T-cell (primary cell): ENCODE results near the gene TTLL1. TPM values are rescaled to one million over a fixed set of nuclear protein-coding genes. Genes with fewer than 3 reads are reported as not detected.

Experiments
- ATAC-seq, 4 experiments: fragments of 200-7000 bp in 3 of 4; fragments of 150-1000 bp in 1 of 4; cut with Tn5 transposase; replicated peaks in 1 of 4; 1 replicate in 3 of 4; 2 replicates in 1 of 4; pipeline ENCODE4 v1.10.0; 2021; ENCODE audit warnings: moderate library complexity in 3 of 4, mild to moderate bottlenecking in 2 of 4, moderate number of reproducible peaks in 1 of 4
- CTCF ChIA-PET, 2 donors: fragments of 300-600 bp; sonication (Branson Sonifier 250); formaldehyde crosslinking; loops; one replicate each; lab custom pipeline; 2022; ENCODE audit warnings: antibody characterized with exemption in 2 of 2; lab: Charles Lee
- POLR2A ChIA-PET, 2 donors: fragments of 300-600 bp; sonication (Branson Sonifier 250); formaldehyde crosslinking; loops; one replicate each; lab custom pipeline; 2022; ENCODE audit warnings: antibody characterized with exemption in 2 of 2; lab: Charles Lee
- DNase-seq, 35 experiments: peaks; one replicate each; pipeline versions ENCODE4 v3.0.0 to v3.0.0-alpha.2; 2013 to 2023
- H3K27ac ChIP-seq: one replicate; pipeline ENCODE4 v1.5.1; 2013; ENCODE audit warnings: low read length
- H3K27me3 ChIP-seq, 2 experiments: replicated peaks in 1 of 2; 1 replicate in 1 of 2; 2 replicates in 1 of 2; pipeline versions ENCODE4 v1.6.1 to v1.7.0; 2013; ENCODE audit warnings: low read length in 1 of 2, mixed read lengths in 1 of 2; ENCODE audit not compliant: control insufficient read depth in 2 of 2, insufficient read depth in 2 of 2; ENCODE audit errors: extremely low read depth in 1 of 2
- H3K36me3 ChIP-seq, 2 donors: 1 replicate in 1 of 2; 2 replicates in 1 of 2; pipeline versions ENCODE4 v1.6.1 to v1.7.0; 2013; ENCODE audit warnings: low read length in 1 of 2; ENCODE audit not compliant: control insufficient read depth in 2 of 2, insufficient read depth in 1 of 2; ENCODE audit errors: extremely low read depth in 1 of 2
- H3K4me1 ChIP-seq, 2 experiments: 1 replicate in 1 of 2; 2 replicates in 1 of 2; pipeline versions ENCODE4 v1.6.1 to v1.7.0; 2013; ENCODE audit warnings: low read length in 2 of 2, mixed read lengths in 1 of 2; ENCODE audit not compliant: insufficient read depth in 2 of 2, control insufficient read depth in 1 of 2; ENCODE audit errors: extremely low read depth in 1 of 2
- H3K4me3 ChIP-seq, 2 donors: 1 replicate in 1 of 2; 2 replicates in 1 of 2; pipeline versions ENCODE4 v1.5.1 to v1.7.0; 2013; ENCODE audit warnings: mild to moderate bottlenecking in 2 of 2, low read length in 1 of 2, moderate library complexity in 1 of 2; ENCODE audit not compliant: control insufficient read depth in 1 of 2; ENCODE audit errors: extremely low read depth in 1 of 2
- H3K9me3 ChIP-seq: 2 replicates; pipeline ENCODE4 v1.7.0; 2013
- H3K27ac Mint-ChIP-seq, 2 donors: one replicate each; pipeline ENCODE4 v1.8.0; 2020 to 2021; ENCODE audit warnings: mild to moderate bottlenecking in 2 of 2, mixed read lengths in 2 of 2
- H3K27me3 Mint-ChIP-seq, 2 donors: one replicate each; pipeline ENCODE4 v1.8.0; 2021 to 2022; ENCODE audit warnings: mixed read lengths in 2 of 2
- H3K36me3 Mint-ChIP-seq: one replicate; pipeline ENCODE4 v1.8.0; 2021; ENCODE audit warnings: mixed read lengths
- H3K4me1 Mint-ChIP-seq, 3 donors: one replicate each; pipeline ENCODE4 v1.8.0; 2020 to 2022; ENCODE audit warnings: mixed read lengths in 3 of 3, mild to moderate bottlenecking in 1 of 3
- H3K4me3 Mint-ChIP-seq, 3 donors: one replicate each; pipeline ENCODE4 v1.8.0; 2020 to 2022; ENCODE audit warnings: mild to moderate bottlenecking in 3 of 3, mixed read lengths in 3 of 3, moderate library complexity in 3 of 3
- H3K9me3 Mint-ChIP-seq, 3 donors: one replicate each; pipeline ENCODE4 v1.8.0; 2020 to 2022; ENCODE audit warnings: mixed read lengths in 3 of 3
- WGBS: methylation state at CpG from one replicate; pipeline ENCODE4 v1.1.5; 2013; ENCODE audit warnings: missing lambda C conversion rate; ENCODE audit not compliant: insufficient coverage; 5-methylcytosine and 5-hydroxymethylcytosine counted together
- total RNA-seq, 35 experiments: library from RNA in 6 of 35; stranded (reverse) in 6 of 35; fragments of 120-200 nt in 1 of 35; gene quantifications; one replicate each; pipeline versions ENCODE4 v1.2.1 to v1.2.4 and lab custom pipeline; 2013 to 2026

The TTLL1 gene
- total RNA-seq, 5 donors from 2014 or later (not counting 1 experiment from before 2014, with no cell fraction given), result 5.6 to 9.0 (median 6.9) TPM

DNA sequence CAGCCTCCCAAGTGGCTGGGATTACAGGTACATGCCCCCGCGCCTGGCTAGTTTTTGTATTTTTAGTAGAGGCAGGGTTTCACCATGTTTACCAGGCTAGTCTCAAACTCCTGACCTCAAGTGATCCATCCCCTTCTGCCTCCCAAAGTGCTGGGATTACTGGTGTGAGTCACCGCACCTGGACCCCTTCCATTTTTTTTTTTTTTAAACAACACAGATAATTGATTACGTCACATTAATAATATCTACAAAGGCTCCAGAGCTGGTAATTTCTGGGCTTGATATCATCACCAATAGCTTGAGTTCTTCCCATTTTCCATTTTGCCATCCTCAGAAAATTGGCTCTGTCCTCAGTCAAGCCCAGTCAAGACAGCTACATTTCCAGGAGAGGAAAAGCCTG is 7.2 kb downstream of the TTLL1 start:
- H3K4me1 ChIP-seq, result peaks cover 0 to 21% of the 10 kb centered on the region in 2 experiments
- CTCF ChIA-PET, result interaction anchor here in 1 of 2 donors (0.5 kb wide), 1 partner anchor 11 kb away, joined by 4 read pairs; no protein-coding TSS in a partner anchor
- no peak overlapping the region for H3K27ac Mint-ChIP-seq

DNA sequence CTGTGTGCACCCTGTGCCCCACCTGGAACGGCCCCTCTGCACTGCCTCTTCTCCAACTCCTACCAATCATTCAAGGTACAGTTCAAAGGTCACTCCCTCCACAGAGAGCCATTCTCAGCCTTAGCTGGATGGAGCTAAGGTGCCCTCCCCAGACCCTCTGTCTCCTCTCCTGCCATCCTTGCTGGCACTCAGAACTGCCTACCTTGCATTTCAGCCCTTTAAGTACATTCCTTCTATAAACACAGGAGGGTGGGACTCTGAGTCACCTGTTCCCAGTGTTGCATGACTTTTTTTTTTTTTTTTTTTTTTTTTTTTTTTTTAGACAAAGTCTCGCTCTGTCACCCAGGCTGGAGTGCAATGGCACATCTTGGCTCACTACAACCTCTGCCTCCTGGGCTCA is 8.6 kb downstream of the TTLL1 start:
- POLR2A ChIA-PET, result no interaction called here
- no peaks in the 10 kb centered on the region for H3K4me1 Mint-ChIP-seq

More for the DNA sequence above, 7.2 kb downstream of the TTLL1 start:
- Histone ChIP-seq H3K27me3 (no peaks in the 10 kb centered on the region), H3K36me3 (peaks cover 0 to 4% of the 10 kb centered on the region in 2 donors), H3K27ac (no peak overlapping the region), H3K9me3 (no peaks in the 10 kb centered on the region), H3K4me3 (no peak overlapping the region)
- DNase-seq (no peak), ATAC-seq (no peak)
- POLR2A ChIA-PET, result no interaction called here
- H3K9me3 Mint-ChIP-seq, result no peaks in the 10 kb centered on the region
- peaks cover 8 to 10% (median 8%) of the 10 kb centered on the region in 3 donors for H3K4me1 Mint-ChIP-seq
- H3K4me3 Mint-ChIP-seq, result no peak overlapping the region
- WGBS, result 83% methylated on average over 1 of the region's 4 CpGs
- no peaks in the 10 kb centered on the region for H3K36me3 Mint-ChIP-seq
- H3K27me3 Mint-ChIP-seq, result no peaks in the 10 kb centered on the region

GRCh38 chr22:43079742-43080141 is 9.4 kb downstream of the TTLL1 start:
- no peak overlapping the region for H3K27ac Mint-ChIP-seq
- 94% methylated on average over 8 of the region's 14 CpGs for WGBS
- Histone ChIP-seq H3K9me3 (no peaks in the 10 kb centered on the region), H3K27ac (no peak overlapping the region), H3K4me3 (no peak overlapping the region), H3K27me3 (no peaks in the 10 kb centered on the region), H3K36me3 (peaks cover 4 to 8% of the 10 kb centered on the region in 2 donors), H3K4me1 (peaks cover 0 to 6% of the 10 kb centered on the region in 2 experiments)
- H3K27me3 Mint-ChIP-seq, result no peaks in the 10 kb centered on the region
- DNase-seq (no peak), ATAC-seq (no peak)
- ChIA-PET POLR2A (no interaction called here), CTCF (no interaction called here)
- no peaks in the 10 kb centered on the region for H3K4me1 Mint-ChIP-seq
- no peaks in the 10 kb centered on the region for H3K9me3 Mint-ChIP-seq
- H3K36me3 Mint-ChIP-seq, result peaks cover 3% of the 10 kb centered on the region
- no peak overlapping the region for H3K4me3 Mint-ChIP-seq

More for the DNA sequence above, 8.6 kb downstream of the TTLL1 start:
- H3K27ac Mint-ChIP-seq, result no peak overlapping the region
- H3K4me1 ChIP-seq, result peaks cover 0 to 8% of the 10 kb centered on the region in 2 experiments
- no peak for ATAC-seq
- H3K36me3 Mint-ChIP-seq, result no peaks in the 10 kb centered on the region
- no peaks in the 10 kb centered on the region for H3K27me3 Mint-ChIP-seq
- H3K36me3 ChIP-seq, result peaks cover 0 to 4% of the 10 kb centered on the region in 2 donors
- H3K4me3 Mint-ChIP-seq, result no peak overlapping the region
- no peaks in the 10 kb centered on the region for H3K9me3 Mint-ChIP-seq
- H3K27ac ChIP-seq, result no peak overlapping the region
- no peaks in the 10 kb centered on the region for H3K27me3 ChIP-seq
- DNase-seq, result no peak
- H3K4me3 ChIP-seq, result no peak overlapping the region
- H3K9me3 ChIP-seq, result no peaks in the 10 kb centered on the region
- CTCF ChIA-PET, result no interaction called here
- WGBS, result 86% methylated on average over 1 of the region's 2 CpGs

- ATAC-seq (no peak), DNase-seq (peak in 1 of 35 experiments; percentile 3)
- ChIA-PET CTCF (no interaction called here), POLR2A (no interaction called here)
- no peaks in the 10 kb centered on the region for H3K27me3 ChIP-seq
- Mint-ChIP-seq H3K9me3 (no peaks in the 10 kb centered on the region), H3K4me1 (no peaks in the 10 kb centered on the region), H3K4me3 (no peak overlapping the region), H3K27me3 (no peaks in the 10 kb centered on the region), H3K36me3 (peaks cover 3% of the 10 kb centered on the region), H3K27ac (no peak overlapping the region)
- no peaks in the 10 kb centered on the region for H3K9me3 ChIP-seq
- whole genome bisulfite sequencing, result no CpG with 5 or more reads among the region's 12 CpGs
- H3K4me1 ChIP-seq, result peaks cover 0 to 6% of the 10 kb centered on the region in 2 experiments
- peaks cover 4 to 8% of the 10 kb centered on the region in 2 donors for H3K36me3 ChIP-seq
- no peak overlapping the region for H3K4me3 ChIP-seq
- no peak overlapping the region for H3K27ac ChIP-seq
Observed at GRCh38 chr22:43078522-43078921, 10.7 kb downstream of the TTLL1 start.

GRCh38 chr22:43077121-43077877 is 11.9 kb downstream of the TTLL1 start:
- Histone ChIP-seq H3K4me1 (peaks cover 0 to 6% of the 10 kb centered on the region in 2 experiments), H3K27me3 (no peaks in the 10 kb centered on the region), H3K36me3 (peaks cover 4 to 8% of the 10 kb centered on the region in 2 donors), H3K9me3 (no peaks in the 10 kb centered on the region), H3K4me3 (no peak overlapping the region), H3K27ac (no peak overlapping the region)
- H3K36me3 Mint-ChIP-seq, result peaks cover 3% of the 10 kb centered on the region
- ATAC-seq, result no peak
- H3K27me3 Mint-ChIP-seq, result no peaks in the 10 kb centered on the region
- H3K4me1 Mint-ChIP-seq, result no peaks in the 10 kb centered on the region
- ChIA-PET CTCF (no interaction called here), POLR2A (no interaction called here)
- DNase-seq, result no peak
- H3K27ac Mint-ChIP-seq, result no peak overlapping the region
- no peaks in the 10 kb centered on the region for H3K9me3 Mint-ChIP-seq
- H3K4me3 Mint-ChIP-seq, result no peak overlapping the region
- 88% methylated on average over 14 of the region's 20 CpGs for WGBS

DNA sequence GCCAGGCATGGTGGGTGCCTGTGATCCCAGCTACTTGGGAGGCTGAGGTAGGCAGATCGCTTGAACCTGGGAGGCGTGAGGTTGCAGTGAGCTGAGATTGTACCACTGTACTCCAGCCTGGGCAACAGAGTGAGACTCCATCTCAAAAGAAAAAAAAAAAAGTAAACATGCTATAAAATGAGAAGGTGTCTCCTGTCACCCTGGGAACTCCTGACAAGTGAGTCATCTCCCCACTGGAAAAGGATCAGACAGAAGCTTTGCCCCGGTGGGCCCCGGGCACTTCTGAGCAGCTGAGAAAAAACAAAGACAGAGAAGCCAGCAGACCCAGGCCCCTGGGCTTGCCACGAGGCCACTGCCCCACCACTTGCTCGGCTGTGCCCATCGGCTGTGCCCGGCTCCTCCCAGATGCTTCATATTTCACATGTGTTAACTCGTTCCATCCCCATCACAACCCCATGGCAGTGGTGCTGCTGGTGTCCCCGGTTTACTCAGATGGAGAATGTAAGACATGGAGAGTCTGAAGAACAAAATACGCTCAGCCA is 22.3 kb downstream of the TTLL1 start:
- Mint-ChIP-seq H3K27me3 (no peaks in the 10 kb centered on the region), H3K27ac (no peak overlapping the region), H3K4me3 (no peak overlapping the region), H3K4me1 (no peaks in the 10 kb centered on the region), H3K36me3 (peaks cover 38% of the 10 kb centered on the region), H3K9me3 (no peaks in the 10 kb centered on the region)
- no peaks in the 10 kb centered on the region for H3K4me1 ChIP-seq
- DNase-seq, result no peak
- peaks cover 18 to 25% of the 10 kb centered on the region in 2 donors for H3K36me3 ChIP-seq
- WGBS, result 97% methylated on average over 7 of the region's 11 CpGs
- no peaks in the 10 kb centered on the region for H3K9me3 ChIP-seq
- H3K4me3 ChIP-seq, result no peak overlapping the region
- ATAC-seq, result no peak
- H3K27ac ChIP-seq, result no peak overlapping the region
- POLR2A ChIA-PET, result no interaction called here
- no peaks in the 10 kb centered on the region for H3K27me3 ChIP-seq
- CTCF ChIA-PET, result no interaction called here
